Heart left ventricle (tissue), 13 donors: ENCODE data around the gene CD226.

ENCODE experiments used
- CTCF ChIP-seq, 12 donors: fragments of 200-600 bp; sonication (generic) in 4 of 12; IDR thresholded peaks; one replicate each; pipeline versions ENCODE4 v1.5.0 to v1.8.0; 2018 to 2022; ENCODE audit warnings: antibody characterized with exemption in 12 of 12, mild to moderate bottlenecking in 5 of 12
- POLR2A ChIP-seq, 2 donors: fragments of 450-650 bp; IDR thresholded peaks; one replicate each; pipeline ENCODE4 v1.6.1; 2017; ENCODE audit warnings: antibody characterized with exemption in 2 of 2, mild to moderate bottlenecking in 2 of 2, moderate library complexity in 2 of 2
- donor health status: ischemic (EF 13 %, LVEDD 7.1; RV severe dilation, severe dysfunction).
- donor health status: DM: no; HTN: yes; CAD: no.
- donor health status: DM: no; HTN: no; CAD: no.
- donor health status: ischemic (EF 25% LVEDD 6.9; RV normal size, moderate dysfunction).
- donor health status: ischemic (EF 25% LVEDD 5.7; RV mildly dilated, moderate dysfunction).
- donor health status: ischemic (EF 35%, LVEDD 5.7; RV mildly dilated, moderate dysfunction).
- donor health status: nonischemic (EF 11% LVEDD 7.7; RV severe dilation, severe dysfunction).
- donor health status: DM: yes; HTN: yes; CAD: no.
- donor health status: PGD.
- donor health status: ischemic (EF 29% LVEDD 5.4; RV normal size, mild dysfunction).
- donor health status: nonischemic (EF 23%, LVEDD 6.1; RV moderate dilation, normal function).

DNA sequence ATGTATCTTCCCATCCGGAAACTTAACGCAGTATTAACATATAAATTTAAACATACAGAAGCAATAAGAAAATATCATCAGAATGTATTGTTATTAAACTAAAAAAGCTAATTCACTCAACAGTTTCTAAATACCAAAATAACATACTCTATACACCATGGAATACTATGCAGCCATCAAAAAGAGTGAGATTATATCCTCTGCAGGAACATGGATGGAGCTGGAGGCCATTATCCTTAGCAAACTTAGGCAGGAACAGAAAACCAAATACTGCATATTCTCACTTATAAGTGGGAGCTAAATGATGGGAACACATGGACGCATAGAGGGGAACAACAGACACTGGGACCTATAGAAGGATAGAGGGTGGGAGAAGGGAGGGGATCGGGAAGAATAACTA is 127.1 kb downstream of the CD226 start:
- TF ChIP-seq CTCF (IDR thresholded peaks at IDR 0.05) = no peak
- TF ChIP-seq POLR2A (IDR thresholded peaks at IDR 0.05) = no peak
